HepG2 (cell line): ENCODE measurements around the gene TLE1. TPM values are rescaled to one million over a fixed set of nuclear protein-coding genes. Genes with fewer than 3 reads are reported as not detected.

Experiments used
- ATAC-seq: fragments of 200-7000 bp; cut with Tn5 transposase; 3 replicates; pipeline ENCODE4 v1.9.1; 2020; ENCODE audit warnings: mild to moderate bottlenecking, moderate library complexity
- BruUV-seq: library from RNA; stranded (reverse); fragments of 400-500 nt; replicated peaks from 2 replicates; lab custom pipeline; 2021; lab: Mats Ljungman, UMichigan
- CTCF ChIA-PET: fragments of 300-600 bp; formaldehyde crosslinking; extraction: SDS; loops from one replicate; lab custom pipeline; 2021; ENCODE audit warnings: low total read pairs, inconsistent platforms, low intra/inter-chr PET ratio; lab: Yijun Ruan, JAX
- POLR2A ChIA-PET: fragments of 350-600 bp; sonication (Branson Sonifier 250); formaldehyde crosslinking; loops from one replicate; lab custom pipeline; 2020; ENCODE audit warnings: antibody characterized with exemption, inconsistent platforms; lab: Yijun Ruan, JAX
- DNase-seq: peaks from one replicate; pipeline ENCODE4 v3.0.0-alpha.2; 2015; ENCODE audit warnings: low spot score
- FAIRE-seq: peaks from 3 replicates; lab custom pipeline; 2011; peaks lifted over from hg19 to GRCh38; lab: Jason Lieb, UNC
- H2AFZ ChIP-seq: one replicate; pipeline ENCODE4 v1.6.1; 2011; ENCODE audit warnings: low read length, inconsistent platforms
- H3K27ac ChIP-seq: fragments of 300-600 bp; 3 replicates; pipeline ENCODE4 v1.8.0; 2011; ENCODE audit warnings: mixed run types, mild to moderate bottlenecking, mixed read lengths, low read length, inconsistent platforms; ENCODE audit not compliant: insufficient read depth; ENCODE audit errors: extremely low read length
- H3K27me3 ChIP-seq, 2 experiments: fragments of 200-600 bp in 1 of 2; 2 replicates in 1 of 2; 3 replicates in 1 of 2; pipeline versions ENCODE4 v1.6.0 to v1.8.0; 2011; ENCODE audit warnings: low read length in 2 of 2, mild to moderate bottlenecking in 2 of 2, moderate library complexity in 2 of 2, inconsistent platforms in 1 of 2; ENCODE audit not compliant: insufficient read depth in 2 of 2, control insufficient read depth in 1 of 2
- H3K36me3 ChIP-seq, 2 experiments: fragments of 200-600 bp in 1 of 2; replicated peaks in 1 of 2; 2 replicates in 1 of 2; 3 replicates in 1 of 2; pipeline versions ENCODE4 v1.5.1 to v1.8.0; 2011; ENCODE audit warnings: low read length in 2 of 2, inconsistent platforms in 1 of 2; ENCODE audit not compliant: insufficient read depth in 2 of 2, control insufficient read depth in 1 of 2
- H3K4me1 ChIP-seq: 2 replicates; pipeline ENCODE4 v1.5.1; 2012; ENCODE audit warnings: low read length, inconsistent platforms; ENCODE audit not compliant: insufficient read depth
- H3K4me2 ChIP-seq: 2 replicates; pipeline ENCODE4 v1.6.0; 2011; ENCODE audit warnings: low read depth, low read length, inconsistent platforms
- H3K4me3 ChIP-seq, 3 experiments: fragments of 200-600 bp in 1 of 3; sonication (generic), shearing (Covaris generic) in 1 of 3; replicated peaks in 1 of 3; 2 replicates each; pipeline ENCODE4 v1.5.1; 2011 to 2016; ENCODE audit warnings: low read length in 3 of 3, inconsistent platforms in 2 of 3, low read depth in 2 of 3, mild to moderate bottlenecking in 2 of 3, control low read depth in 1 of 3, mixed read lengths in 1 of 3; ENCODE audit not compliant: insufficient read depth in 1 of 3
- H3K79me2 ChIP-seq: one replicate; pipeline ENCODE4 v1.6.1; 2011; ENCODE audit warnings: low read length, inconsistent platforms; ENCODE audit not compliant: insufficient read depth
- H3K9ac ChIP-seq: 2 replicates; pipeline ENCODE4 v1.6.0; 2011; ENCODE audit warnings: mild to moderate bottlenecking, low read depth, low read length, inconsistent platforms; ENCODE audit not compliant: insufficient read depth
- H3K9me3 ChIP-seq: 2 replicates; pipeline ENCODE4 v1.5.1; 2012; ENCODE audit warnings: mild to moderate bottlenecking, low read length
- H4K20me1 ChIP-seq: 2 replicates; pipeline ENCODE4 v1.6.0; 2011; ENCODE audit warnings: inconsistent platforms, mild to moderate bottlenecking, low read length, moderate library complexity; ENCODE audit not compliant: insufficient read depth
- BRD4 ChIP-seq: sonication (generic); formaldehyde crosslinking; IDR thresholded peaks from 2 replicates; pipeline ENCODE4 v1.4.0; 2020; ENCODE audit warnings: missing genetic modification reagents
- EHMT2 ChIP-seq: fragments of 200-600 bp; sonication (generic); IDR thresholded peaks from 2 replicates; pipeline ENCODE4 v1.7.0; 2017; ENCODE audit warnings: antibody characterized with exemption, low read depth, low read length, borderline replicate concordance
- KLF16 ChIP-seq, 2 experiments: sonication (generic) in 1 of 2; formaldehyde crosslinking in 1 of 2; IDR thresholded peaks; 2 replicates each; pipeline versions ENCODE4 v1.6.1 to v1.8.0; 2016 to 2023; ENCODE audit warnings: missing genetic modification reagents in 2 of 2, missing compliant biosample characterization in 1 of 2
- WGBS: methylation state at CpG from one replicate; pipeline ENCODE4 v1.1.6; 2017; ENCODE audit warnings: low lambda C conversion rate; 5-methylcytosine and 5-hydroxymethylcytosine counted together
- in situ Hi-C: cut with HindIII; loops from 2 replicates; pipeline ENCODE4 v1.10.0; 2017; ENCODE audit warnings: low pct_unique_long_range_greater_than_20kb; ENCODE audit not compliant: extremely low pct_ligation_motif_present
- intact Hi-C: fragments of 100-400 bp; cut with micrococcal nuclease; formaldehyde crosslinking; loops from one replicate; pipeline ENCODE4 v1.10.0; 2022; ENCODE audit not compliant: unreplicated experiment
- polyA plus RNA-seq, 8 experiments: library from polyadenylated mRNA; depleted of rRNA in 3 of 8; stranded (reverse) in 7 of 8; unstranded in 1 of 8; fragments of >200 nt; fragmentation: Illumina TruSeq in 4 of 8; extraction: Trizol in 4 of 8; gene quantifications; 2 replicates each; pipeline versions ENCODE4 v1.2.1 to v1.2.3, GENCODE V29; 2011 to 2016; ENCODE audit warnings: low read depth in 4 of 8, missing spikeins in 1 of 8, mixed read lengths in 1 of 8; ENCODE audit not compliant: insufficient read depth in 1 of 8
- total RNA-seq, 5 experiments: library from RNA; depleted of rRNA; stranded (reverse); fragments of >200 nt; fragmentation: Illumina TruSeq; extraction: Trizol; gene quantifications; 2 replicates each; pipeline ENCODE4 v1.2.3, GENCODE V29; 2016; ENCODE audit warnings: low read depth in 1 of 5
- TF ChIP-seq, protein P1 (sequence below): sonication (generic); formaldehyde crosslinking; IDR thresholded peaks from 2 replicates; pipeline ENCODE4 v1.4.0; 2020; ENCODE audit warnings: mild to moderate bottlenecking, missing genetic modification reagents
- TF ChIP-seq, protein P2 (sequence below): sonication (generic); formaldehyde crosslinking; IDR thresholded peaks from 2 replicates; pipeline ENCODE4 v1.4.0; 2020; ENCODE audit warnings: missing genetic modification reagents
- TF ChIP-seq, protein P3 (sequence below): IDR thresholded peaks from 2 replicates; pipeline ENCODE4 v1.6.1; 2016; ENCODE audit warnings: low read depth, borderline replicate concordance

Gene TLE1
- total and polyA plus RNA-seq, 2 of the 13 experiments (the other 11 are each of a cell fraction or from before 2014, with no cell fraction given), result 35.9 to 109 TPM

DNA sequence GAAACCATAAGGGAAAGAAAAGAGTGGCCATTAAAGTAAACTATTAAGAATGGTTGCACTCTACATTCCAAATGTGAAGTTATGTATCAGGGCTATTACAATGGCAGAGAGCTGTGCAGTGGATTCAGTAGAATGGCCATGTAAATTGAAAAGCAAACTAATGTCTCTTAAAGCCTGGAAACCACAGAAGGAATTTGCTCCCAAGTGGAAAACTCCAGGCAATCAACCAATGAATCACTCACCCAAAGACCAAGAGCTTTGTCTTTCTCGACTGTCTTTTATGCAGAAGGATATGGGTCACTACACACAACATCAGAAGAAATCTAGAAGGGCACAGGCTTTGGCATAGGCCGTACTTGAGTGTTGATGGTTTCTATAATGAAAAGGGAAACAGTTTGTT is 114.9 kb downstream of the TLE1 start:
- in situ Hi-C loops, result no loop called here
- DNase-seq (peak; percentile 34), ATAC-seq (peak; percentile 50), FAIRE-seq (no peak)
- H3K79me2 ChIP-seq, result no peaks in the 10 kb centered on the region
- intact Hi-C loops, result no loop called here
- H3K9ac ChIP-seq, result no peak overlapping the region
- WGBS, result 69% methylated on average over 2 of the region's 2 CpGs
- no peaks in the 10 kb centered on the region for H3K27me3 ChIP-seq
- ChIA-PET CTCF (no interaction called here), POLR2A (interaction anchor here (0.9 kb wide), 1 partner anchor 51 kb away, joined by 4 read pairs; no protein-coding TSS in a partner anchor)
- 0 out of 5 replicates have a peak, but pooled peaks cover 0 to 2% of the 10 kb centered on the region in 2 experiments for H3K36me3 ChIP-seq
- TF ChIP-seq, protein P1, sequence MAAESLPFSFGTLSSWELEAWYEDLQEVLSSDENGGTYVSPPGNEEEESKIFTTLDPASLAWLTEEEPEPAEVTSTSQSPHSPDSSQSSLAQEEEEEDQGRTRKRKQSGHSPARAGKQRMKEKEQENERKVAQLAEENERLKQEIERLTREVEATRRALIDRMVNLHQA (CRISPR knock-in tag), result no peak
- no peak for TF ChIP-seq KLF16 (CRISPR knock-in tag; IDR thresholded peaks at IDR 0.05)
- TF ChIP-seq, protein P2, sequence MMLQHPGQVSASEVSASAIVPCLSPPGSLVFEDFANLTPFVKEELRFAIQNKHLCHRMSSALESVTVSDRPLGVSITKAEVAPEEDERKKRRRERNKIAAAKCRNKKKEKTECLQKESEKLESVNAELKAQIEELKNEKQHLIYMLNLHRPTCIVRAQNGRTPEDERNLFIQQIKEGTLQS (CRISPR knock-in tag), result no peak
- TF ChIP-seq, protein P3, sequence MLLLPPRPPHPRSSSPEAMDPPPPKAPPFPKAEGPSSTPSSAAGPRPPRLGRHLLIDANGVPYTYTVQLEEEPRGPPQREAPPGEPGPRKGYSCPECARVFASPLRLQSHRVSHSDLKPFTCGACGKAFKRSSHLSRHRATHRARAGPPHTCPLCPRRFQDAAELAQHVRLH, result no peak
- TF ChIP-seq EHMT2, result no peak
- TF ChIP-seq BRD4 (CRISPR knock-in tag), result no peak
- no peak overlapping the region for H3K27ac ChIP-seq
- H3K4me2 ChIP-seq, result no peak overlapping the region
- no peak overlapping the region for H2AFZ ChIP-seq
- H3K4me1 ChIP-seq, result peaks cover 12% of the 10 kb centered on the region
- no peaks in the 10 kb centered on the region for H3K9me3 ChIP-seq
- H3K4me3 ChIP-seq, result no peak overlapping the region
- BruUV-seq, result no TSS peak
- H4K20me1 ChIP-seq, result no peaks in the 10 kb centered on the region
